ENCODE data around the gene NIPA2. TPM values are rescaled to one million over a fixed set of nuclear protein-coding genes. Genes with fewer than 3 reads are reported as not detected.

NIPA2 gene
- total and polyA plus RNA-seq, 2 of the 8 experiments (the other 6 are each of a cell fraction or from before 2014, with no cell fraction given) = 38.5 to 81.7 TPM

- Histone ChIP-seq H2BK12ac (ENCODE audit: low read depth, low read length) (no peak overlapping the region), H3K14ac (ENCODE audit: insufficient read length) (no peak overlapping the region), H3K4me3 (ENCODE audit: extremely low read depth in 1 of 4, insufficient read depth in 2 of 4, low read depth in 3 of 4, low read length in 4 of 4) (no peak overlapping the region), H4K8ac (ENCODE audit: extremely low read depth, insufficient read depth, low read length) (no peak overlapping the region; the same call in 1 of the 2 replicates), H2BK5ac (ENCODE audit: low read depth, low read length) (no peak overlapping the region), H2BK120ac (replicated peaks; ENCODE audit: low read depth, low read length) (no peak overlapping the region), H3K79me2 (ENCODE audit: control insufficient read depth in 1 of 2, insufficient read depth in 2 of 2, low read length in 2 of 2) (no peaks in the 10 kb centered on the region), H3K36me3 (ENCODE audit: control insufficient read depth in 2 of 4, insufficient read depth in 4 of 4, low read length in 3 of 4) (peaks cover 0 to 4% (median 0%) of the 10 kb centered on the region in 4 experiments; a peak in 3 of 8 replicates), H3K4me2 (ENCODE audit: insufficient read depth in 1 of 2, low read depth in 2 of 2, low read length in 2 of 2) (no peak overlapping the region), H4K91ac (replicated peaks; ENCODE audit: insufficient read length, low read length) (no peak overlapping the region), H2AFZ (ENCODE audit: low read length) (no peak overlapping the region), H3K4me1 (replicated peaks in 1 of 4; ENCODE audit: control insufficient read depth in 3 of 4, insufficient read depth in 4 of 4, low read length in 3 of 4) (no peaks in the 10 kb centered on the region), H3K9ac (replicated peaks in 1 of 4; ENCODE audit: extremely low read depth in 1 of 4, low read depth in 3 of 4, low read length in 3 of 4) (no peak overlapping the region), H3K27ac (ENCODE audit: low read depth, low read length) (no peak overlapping the region), H2BK20ac (ENCODE audit: low read length) (no peak overlapping the region), H3K4ac (replicated peaks; ENCODE audit: insufficient read length, low read depth, low read length) (no peak overlapping the region), H3K27me3 (replicated peaks in 1 of 4; ENCODE audit: control insufficient read depth in 3 of 4, extremely low read depth in 1 of 4, insufficient read depth in 3 of 4, low read length in 3 of 4) (no peaks in the 10 kb centered on the region), H3K23me2 (ENCODE audit: low read depth, low read length) (no peaks in the 10 kb centered on the region), H3K9me3 (ENCODE audit: insufficient read depth in 2 of 2, low read depth in 1 of 2, low read length in 1 of 2) (no peaks in the 10 kb centered on the region), H4K5ac (ENCODE audit: insufficient read length, low read depth, low read length) (no peak overlapping the region), H3K56ac (replicated peaks; ENCODE audit: insufficient read length, low read depth, low read length) (no peak overlapping the region), H2BK15ac (ENCODE audit: low read length) (no peak overlapping the region), H3K18ac (ENCODE audit: extremely low read depth, low read length) (no peak overlapping the region), H4K20me1 (replicated peaks in 1 of 2; ENCODE audit: control insufficient read depth in 1 of 2, insufficient read depth in 2 of 2, low read length in 2 of 2) (peaks cover 0 to 6% of the 10 kb centered on the region in 2 experiments), H3K79me1 (ENCODE audit: low read depth, low read length) (no peaks in the 10 kb centered on the region), H3K23ac (ENCODE audit: insufficient read length) (no peak overlapping the region), H2AK5ac (ENCODE audit: low read depth, low read length) (no peak overlapping the region)
- DNase-seq (ENCODE audit: low read depth in 1 of 2, low spot score in 2 of 2) = no peak
- CTCF ChIA-PET (ENCODE audit: partially characterized antibody) = no interaction called here
- POLR2A ChIA-PET (ENCODE audit: partially characterized antibody) = no interaction called here
- FAIRE-seq = no peak
- 90% methylated on average over 33 of the region's 36 CpGs; no CpG with 5 or more reads in 1 of the 2 experiments for WGBS, 2 experiments (ENCODE audit: extremely low coverage in 1 of 2, insufficient coverage in 1 of 2, insufficient read length in 1 of 2, insufficient replicate concordance in 2 of 2, low coverage in 1 of 2, low lambda C conversion rate in 2 of 2, missing lambda C conversion rate in 1 of 2)
- TF ChIP-seq BRCA1 (IDR thresholded peaks at IDR 0.05; ENCODE audit: low read depth, low read length) (no peak), SP1 (IDR thresholded peaks at IDR 0.05; ENCODE audit: low read depth, low read length) (no peak), EGR1 (IDR thresholded peaks at IDR 0.05; ENCODE audit: borderline replicate concordance, low read depth, low read length) (no peak), POLR2AphosphoS5 (IDR thresholded peaks at IDR 0.05; ENCODE audit: low read depth, low read length) (no peak)
Measured at GRCh38 chr15:22916606-22917350, 78.3 kb downstream of the NIPA2 start.

All from H1 (cell line).